ENCODE data around the gene FAM151B.

DNA sequence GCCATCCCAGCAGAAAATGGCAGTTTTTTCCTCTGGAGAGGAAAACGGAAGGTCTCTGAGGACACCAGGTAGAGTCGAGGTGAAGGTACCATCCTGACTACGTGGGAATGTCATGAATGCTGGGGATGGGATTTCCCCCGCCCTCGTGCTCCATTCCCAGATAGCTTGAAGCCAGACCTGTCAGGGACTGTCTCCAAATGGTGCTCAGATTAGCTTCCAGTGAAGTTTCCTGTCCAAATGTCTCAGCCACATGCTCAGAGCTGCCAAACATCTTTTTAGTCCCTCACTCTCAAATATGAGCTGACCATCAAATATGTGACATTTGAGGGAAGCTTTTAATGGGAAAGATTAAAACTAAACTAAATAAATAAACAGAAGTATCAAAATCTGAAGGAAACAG lies 89.8 kb downstream of the FAM151B start:
- TF ChIP-seq, protein P1, sequence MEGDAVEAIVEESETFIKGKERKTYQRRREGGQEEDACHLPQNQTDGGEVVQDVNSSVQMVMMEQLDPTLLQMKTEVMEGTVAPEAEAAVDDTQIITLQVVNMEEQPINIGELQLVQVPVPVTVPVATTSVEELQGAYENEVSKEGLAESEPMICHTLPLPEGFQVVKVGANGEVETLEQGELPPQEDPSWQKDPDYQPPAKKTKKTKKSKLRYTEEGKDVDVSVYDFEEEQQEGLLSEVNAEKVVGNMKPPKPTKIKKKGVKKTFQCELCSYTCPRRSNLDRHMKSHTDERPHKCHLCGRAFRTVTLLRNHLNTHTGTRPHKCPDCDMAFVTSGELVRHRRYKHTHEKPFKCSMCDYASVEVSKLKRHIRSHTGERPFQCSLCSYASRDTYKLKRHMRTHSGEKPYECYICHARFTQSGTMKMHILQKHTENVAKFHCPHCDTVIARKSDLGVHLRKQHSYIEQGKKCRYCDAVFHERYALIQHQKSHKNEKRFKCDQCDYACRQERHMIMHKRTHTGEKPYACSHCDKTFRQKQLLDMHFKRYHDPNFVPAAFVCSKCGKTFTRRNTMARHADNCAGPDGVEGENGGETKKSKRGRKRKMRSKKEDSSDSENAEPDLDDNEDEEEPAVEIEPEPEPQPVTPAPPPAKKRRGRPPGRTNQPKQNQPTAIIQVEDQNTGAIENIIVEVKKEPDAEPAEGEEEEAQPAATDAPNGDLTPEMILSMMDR (IDR thresholded peaks at IDR 0.05), result no peak
- no peak for TF ChIP-seq ZFX (IDR thresholded peaks at IDR 0.05; ENCODE audit: borderline replicate concordance)

Measured in 22Rv1 (cell line).